Neural progenitor cell (in vitro differentiated cells): Measurements from ENCODE around the gene DNASE1L2. TPM values are rescaled to one million over a fixed set of nuclear protein-coding genes. Genes with fewer than 3 reads are reported as not detected.
A peak's percentile ranks its signal among the peaks of the same experiment; 100 is the strongest.

ENCODE experiments used
- DNase-seq: peaks from one replicate; pipeline ENCODE4 v3.0.0-alpha.2; 2016; ENCODE audit warnings: low spot score
- H2AFZ ChIP-seq: fragments of 200-600 bp; sonication (generic); replicated peaks from 2 replicates; pipeline ENCODE4 v1.6.1; 2016; ENCODE audit warnings: antibody characterized with exemption
- H3F3A ChIP-seq: fragments of 200-600 bp; sonication (generic); 2 replicates; pipeline ENCODE4 v1.6.1; 2016; ENCODE audit warnings: antibody characterized with exemption, low read depth
- H3K27ac ChIP-seq: fragments of 200-600 bp; sonication (generic); 2 replicates; pipeline ENCODE4 v1.5.1; 2016; ENCODE audit warnings: mild to moderate bottlenecking
- H3K27me3 ChIP-seq: fragments of 200-600 bp; sonication (generic); 2 replicates; pipeline ENCODE4 v1.6.1; 2016; ENCODE audit warnings: mild to moderate bottlenecking, moderate library complexity
- H3K36me3 ChIP-seq: fragments of 200-600 bp; sonication (generic); 2 replicates; pipeline ENCODE4 v1.5.1; 2016
- H3K4me1 ChIP-seq: fragments of 200-600 bp; sonication (generic); 2 replicates; pipeline ENCODE4 v1.6.1; 2016; ENCODE audit warnings: mixed run types
- H3K4me2 ChIP-seq: fragments of 200-600 bp; sonication (generic); 2 replicates; pipeline ENCODE4 v1.6.1; 2016
- H3K4me3 ChIP-seq: fragments of 200-600 bp; sonication (generic); 2 replicates; pipeline ENCODE4 v1.5.1; 2016
- H3K79me2 ChIP-seq: fragments of 200-600 bp; sonication (generic); 2 replicates; pipeline ENCODE4 v1.6.1; 2016; ENCODE audit warnings: low read depth
- H3K9ac ChIP-seq: fragments of 200-600 bp; sonication (generic); 2 replicates; pipeline ENCODE4 v1.6.1; 2016
- H3K9me3 ChIP-seq: fragments of 200-600 bp; sonication (generic); 2 replicates; pipeline ENCODE4 v1.5.1; 2016; ENCODE audit warnings: low read depth
- H4K20me1 ChIP-seq: fragments of 200-600 bp; sonication (generic); 2 replicates; pipeline ENCODE4 v1.6.1; 2016; ENCODE audit warnings: low read depth
- H3K27ac Mint-ChIP-seq: 3 replicates; pipeline ENCODE4 v1.8.0; 2021; ENCODE audit warnings: mixed read lengths
- H3K27me3 Mint-ChIP-seq: 2 replicates; pipeline ENCODE4 v1.8.0; 2022; ENCODE audit warnings: low read depth, mild to moderate bottlenecking, inconsistent platforms, moderate library complexity, mixed read lengths; ENCODE audit not compliant: insufficient read depth
- H3K36me3 Mint-ChIP-seq: 3 replicates; pipeline ENCODE4 v1.8.0; 2021; ENCODE audit warnings: mixed read lengths
- H3K4me1 Mint-ChIP-seq: 3 replicates; pipeline ENCODE4 v1.8.0; 2021; ENCODE audit warnings: mixed read lengths
- H3K4me3 Mint-ChIP-seq: 3 replicates; pipeline ENCODE4 v1.8.0; 2021; ENCODE audit warnings: mild to moderate bottlenecking, moderate library complexity, mixed read lengths
- H3K9me3 Mint-ChIP-seq: 3 replicates; pipeline ENCODE4 v1.8.0; 2020; ENCODE audit warnings: mixed read lengths
- EZH2 ChIP-seq: fragments of 200-600 bp; sonication (generic); IDR thresholded peaks from 2 replicates; pipeline ENCODE4 v1.6.1; 2017; ENCODE audit warnings: antibody characterized with exemption, mild to moderate bottlenecking, moderate library complexity
- EZH2phosphoT487 ChIP-seq: fragments of 200-600 bp; sonication (generic); IDR thresholded peaks from 2 replicates; pipeline ENCODE4 v1.6.1; 2017; ENCODE audit warnings: antibody characterized with exemption
- total RNA-seq: library from RNA; depleted of rRNA; stranded (reverse); fragments of >200 nt; gene quantifications from 2 replicates; pipeline ENCODE4 v1.2.3, GENCODE V29; 2015; ENCODE audit warnings: low replicate concordance
- TF ChIP-seq, protein P1 (sequence below): fragments of 200-600 bp; sonication (generic); IDR thresholded peaks from 2 replicates; pipeline ENCODE4 v1.5.1; 2017; ENCODE audit warnings: antibody characterized with exemption, mild to moderate bottlenecking

Gene DNASE1L2
- total RNA-seq, 1 donor from 2014 or later: 0.21 TPM

DNA sequence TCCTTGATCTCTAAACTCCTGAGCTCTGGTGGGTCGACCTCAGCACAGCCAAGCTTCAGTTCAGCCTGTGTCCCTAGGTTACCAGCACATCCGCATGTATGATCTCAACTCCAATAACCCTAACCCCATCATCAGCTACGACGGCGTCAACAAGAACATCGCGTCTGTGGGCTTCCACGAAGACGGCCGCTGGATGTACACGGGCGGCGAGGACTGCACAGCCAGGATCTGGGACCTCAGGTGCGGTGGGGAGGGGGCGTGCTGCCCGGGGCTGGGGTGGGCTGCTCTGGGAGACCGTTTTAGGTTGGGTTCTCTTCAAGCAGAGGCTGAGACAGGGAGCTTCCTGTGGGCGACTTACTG, 29.8 kb upstream of the DNASE1L2 start:
- TF ChIP-seq EZH2 (no peak), EZH2phosphoT487 (no peak)
- TF ChIP-seq, protein P1, sequence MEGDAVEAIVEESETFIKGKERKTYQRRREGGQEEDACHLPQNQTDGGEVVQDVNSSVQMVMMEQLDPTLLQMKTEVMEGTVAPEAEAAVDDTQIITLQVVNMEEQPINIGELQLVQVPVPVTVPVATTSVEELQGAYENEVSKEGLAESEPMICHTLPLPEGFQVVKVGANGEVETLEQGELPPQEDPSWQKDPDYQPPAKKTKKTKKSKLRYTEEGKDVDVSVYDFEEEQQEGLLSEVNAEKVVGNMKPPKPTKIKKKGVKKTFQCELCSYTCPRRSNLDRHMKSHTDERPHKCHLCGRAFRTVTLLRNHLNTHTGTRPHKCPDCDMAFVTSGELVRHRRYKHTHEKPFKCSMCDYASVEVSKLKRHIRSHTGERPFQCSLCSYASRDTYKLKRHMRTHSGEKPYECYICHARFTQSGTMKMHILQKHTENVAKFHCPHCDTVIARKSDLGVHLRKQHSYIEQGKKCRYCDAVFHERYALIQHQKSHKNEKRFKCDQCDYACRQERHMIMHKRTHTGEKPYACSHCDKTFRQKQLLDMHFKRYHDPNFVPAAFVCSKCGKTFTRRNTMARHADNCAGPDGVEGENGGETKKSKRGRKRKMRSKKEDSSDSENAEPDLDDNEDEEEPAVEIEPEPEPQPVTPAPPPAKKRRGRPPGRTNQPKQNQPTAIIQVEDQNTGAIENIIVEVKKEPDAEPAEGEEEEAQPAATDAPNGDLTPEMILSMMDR: no peak
- Histone ChIP-seq H3K79me2 (peaks cover 17% of the 10 kb centered on the region), H3K9me3 (no peaks in the 10 kb centered on the region), H3K9ac (peak overlapping the region; percentile 35), H3K27me3 (no peaks in the 10 kb centered on the region), H3K36me3 (no peaks in the 10 kb centered on the region), H3K4me2 (peak overlapping the region; percentile 94), H3K4me1 (peaks cover 6% of the 10 kb centered on the region), H3K4me3 (peak overlapping the region; percentile 93), H4K20me1 (peaks cover 16% of the 10 kb centered on the region), H3K27ac (no peak overlapping the region), H2AFZ (no peak overlapping the region), H3F3A (peaks cover 20% of the 10 kb centered on the region)
- Mint-ChIP-seq H3K9me3 (no peaks in the 10 kb centered on the region), H3K36me3 (peaks cover 8% of the 10 kb centered on the region), H3K27ac (no peak overlapping the region), H3K27me3 (peaks cover 14% of the 10 kb centered on the region), H3K4me1 (peaks cover 14% of the 10 kb centered on the region), H3K4me3 (peak overlapping the region; percentile 87)
- DNase-seq: no peak

DNA sequence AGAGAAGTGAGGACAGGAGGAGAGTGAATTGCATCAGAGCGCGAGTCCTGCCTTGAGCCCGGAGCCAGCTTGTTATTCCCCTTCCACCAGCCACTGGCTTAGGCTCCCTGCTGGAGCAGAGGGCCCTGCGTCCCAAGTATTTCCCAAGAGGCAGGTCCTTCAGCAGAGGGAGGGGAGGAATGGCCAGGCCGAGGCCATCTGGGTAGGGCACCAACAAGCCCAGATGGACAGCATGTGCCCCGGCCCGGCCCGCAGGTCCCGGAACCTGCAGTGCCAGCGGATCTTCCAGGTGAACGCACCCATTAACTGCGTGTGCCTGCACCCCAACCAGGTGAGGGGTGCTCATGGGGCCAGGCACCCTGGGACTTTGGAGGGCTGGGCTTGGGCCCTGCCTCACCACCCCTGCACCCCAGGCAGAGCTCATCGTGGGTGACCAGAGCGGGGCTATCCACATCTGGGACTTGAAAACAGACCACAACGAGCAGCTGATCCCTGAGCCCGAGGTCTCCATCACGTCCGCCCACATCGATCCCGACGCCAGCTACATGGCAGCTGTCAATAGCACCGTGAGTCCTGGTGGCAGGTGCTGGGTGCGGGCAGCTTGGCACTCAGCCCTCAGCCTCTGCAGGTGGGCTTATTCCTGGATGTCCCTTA, 29.3 kb upstream of the DNASE1L2 start:
- H3F3A ChIP-seq: peaks cover 23% of the 10 kb centered on the region
- no peaks in the 10 kb centered on the region for H3K36me3 ChIP-seq
- peaks cover 6% of the 10 kb centered on the region for H3K4me1 ChIP-seq
- Mint-ChIP-seq H3K4me1 (peaks cover 16% of the 10 kb centered on the region), H3K27me3 (peaks cover 17% of the 10 kb centered on the region), H3K4me3 (peak overlapping the region; percentile 87), H3K36me3 (peaks cover 8% of the 10 kb centered on the region), H3K9me3 (no peaks in the 10 kb centered on the region), H3K27ac (no peak overlapping the region)
- H3K4me2 ChIP-seq: peak overlapping the region; percentile 94
- H4K20me1 ChIP-seq: peaks cover 16% of the 10 kb centered on the region
- no peak overlapping the region for H3K9ac ChIP-seq
- no peak overlapping the region for H2AFZ ChIP-seq
- H3K79me2 ChIP-seq: peaks cover 17% of the 10 kb centered on the region
- no peaks in the 10 kb centered on the region for H3K9me3 ChIP-seq
- H3K4me3 ChIP-seq: peak overlapping the region; percentile 93
- TF ChIP-seq EZH2: no peak
- TF ChIP-seq EZH2phosphoT487: no peak
- TF ChIP-seq, protein P1: no peak
- no peaks in the 10 kb centered on the region for H3K27me3 ChIP-seq
- no peak overlapping the region for H3K27ac ChIP-seq
- DNase-seq: no peak

DNA sequence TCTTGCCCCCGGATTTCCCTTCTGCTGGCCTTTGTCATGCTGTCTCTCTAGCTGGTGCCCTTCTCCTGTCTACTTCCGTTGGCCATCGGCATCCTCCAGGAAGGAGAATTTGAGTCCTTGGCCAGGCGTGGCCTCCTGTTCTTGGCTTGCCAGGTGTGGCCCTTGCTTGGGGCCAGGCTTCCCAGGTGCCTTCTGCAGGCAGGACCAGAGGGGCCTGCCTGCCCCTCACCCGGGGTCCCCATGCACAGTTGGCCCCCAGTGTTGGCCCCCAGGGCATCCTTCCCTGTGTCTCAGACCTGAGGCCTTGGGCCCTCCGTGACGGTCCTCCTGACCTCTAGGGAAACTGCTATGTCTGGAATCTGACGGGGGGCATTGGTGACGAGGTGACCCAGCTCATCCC, 28.4 kb upstream of the DNASE1L2 start:
- Histone ChIP-seq H3K36me3 (no peaks in the 10 kb centered on the region), H4K20me1 (peaks cover 25% of the 10 kb centered on the region), H3K27me3 (no peaks in the 10 kb centered on the region), H3K27ac (no peak overlapping the region), H3F3A (peaks cover 33% of the 10 kb centered on the region), H3K4me1 (peaks cover 8% of the 10 kb centered on the region), H3K9ac (no peak overlapping the region), H3K4me3 (no peak overlapping the region), H3K79me2 (peaks cover 26% of the 10 kb centered on the region), H3K9me3 (no peaks in the 10 kb centered on the region), H3K4me2 (no peak overlapping the region), H2AFZ (no peak overlapping the region)
- DNase-seq: no peak
- Mint-ChIP-seq H3K27me3 (peaks cover 18% of the 10 kb centered on the region), H3K36me3 (peaks cover 11% of the 10 kb centered on the region), H3K27ac (no peak overlapping the region), H3K9me3 (no peaks in the 10 kb centered on the region), H3K4me3 (peak overlapping the region; percentile 75), H3K4me1 (peaks cover 22% of the 10 kb centered on the region)
- TF ChIP-seq, protein P1: no peak
- TF ChIP-seq EZH2phosphoT487 (no peak), EZH2 (no peak)
